Colonic mucosa (tissue), 4 donors: ENCODE measurements around the gene SYTL3. TPM values are rescaled to one million over a fixed set of nuclear protein-coding genes. Genes with fewer than 3 reads are reported as not detected.
"Not testable (repeated sequence)": the region's sequence is repeated elsewhere in the genome, so short reads cannot be mapped to it uniquely, and the experiment has no call there.

ENCODE experiments used
- DNase-seq: peaks from one replicate; pipeline ENCODE4 v3.0.0-alpha.2; 2020
- H3K27ac ChIP-seq: fragments of 200-600 bp; one replicate; pipeline ENCODE4 v1.8.0; 2021
- H3K27me3 ChIP-seq: fragments of 200-600 bp; one replicate; pipeline ENCODE4 v1.8.0; 2021
- H3K36me3 ChIP-seq: fragments of 200-600 bp; one replicate; pipeline ENCODE4 v1.8.0; 2021
- H3K4me1 ChIP-seq: fragments of 200-600 bp; one replicate; pipeline ENCODE4 v1.8.0; 2021; ENCODE audit warnings: mild to moderate bottlenecking
- H3K4me3 ChIP-seq: fragments of 200-600 bp; one replicate; pipeline ENCODE4 v1.8.0; 2021
- H3K9ac ChIP-seq, 2 donors: one replicate each; pipeline ENCODE4 v1.7.0; 2013; ENCODE audit warnings: control low read depth in 2 of 2, low read depth in 2 of 2, low read length in 2 of 2
- H3K9me3 ChIP-seq: fragments of 200-600 bp; one replicate; pipeline ENCODE4 v1.8.0; 2021
- intact Hi-C: fragments of 100-400 bp; cut with DNase I; formaldehyde crosslinking; loops from one replicate; pipeline ENCODE4 v1.14.1; 2022
- total RNA-seq, 2 donors: library from RNA; stranded (reverse); fragmentation: NEBNext Ultra II Directional in 1 of 2; extraction: Animal tissue kit (Norgen Biotek cat#: 25700) in 1 of 2; gene quantifications; one replicate each; pipeline ENCODE4 v1.2.1, GENCODE V29; 2021
- TF ChIP-seq, protein P1 (sequence below): fragments of 200-600 bp; IDR thresholded peaks from one replicate; pipeline ENCODE4 v1.8.0; 2022; ENCODE audit warnings: antibody characterized with exemption, mild to moderate bottlenecking
- donor health status: healthy.
- donor health status: DM: no; HTN: no; CAD: no.
- donor health status: DM: no; HTN: no; CAD: no.

Gene SYTL3
- total RNA-seq, 2 donors from 2014 or later, result 1.1 to 3.1 TPM

DNA sequence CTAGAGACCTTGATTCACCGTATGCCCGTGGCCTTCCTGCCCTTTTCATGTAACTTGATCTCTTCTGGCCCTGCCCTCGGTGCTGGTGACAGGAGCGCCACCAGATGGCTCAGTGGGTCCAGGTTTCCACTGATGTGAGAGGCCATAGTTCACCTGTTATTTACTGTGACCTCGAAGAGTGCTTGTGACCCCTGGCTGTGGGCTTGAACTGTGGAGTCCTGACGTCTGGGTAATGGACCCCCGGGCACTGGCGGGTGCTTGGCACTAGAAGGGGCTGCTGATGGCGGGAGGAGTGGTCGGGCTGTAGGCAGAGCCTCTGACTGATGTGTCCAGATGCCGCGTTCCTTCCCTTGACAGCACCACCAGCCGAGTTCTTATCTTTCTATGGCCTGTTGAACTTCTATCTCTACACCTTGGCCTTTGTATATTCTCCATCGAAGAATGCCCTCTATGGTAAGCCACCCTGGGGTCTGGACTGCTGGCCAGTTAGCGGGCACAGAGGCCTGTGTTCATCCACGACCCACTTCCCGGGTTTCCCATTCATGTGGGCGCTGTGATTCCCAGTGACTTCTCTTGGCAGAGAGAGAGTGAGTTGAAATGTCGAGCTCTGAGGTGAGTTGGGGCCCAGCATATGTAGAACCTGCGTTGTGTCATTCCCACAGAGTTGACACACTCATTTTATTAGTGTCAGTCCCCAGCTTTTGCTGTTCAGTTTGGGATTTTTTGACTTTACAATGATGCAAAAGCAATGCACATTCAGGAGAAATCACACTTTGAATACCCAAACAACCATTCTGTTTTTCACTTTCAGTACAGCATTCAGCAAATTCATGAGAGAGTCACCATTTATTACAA lies 20.3 kb upstream of the SYTL3 start:
- H3K9me3 ChIP-seq, result no peaks in the 10 kb centered on the region
- H3K36me3 ChIP-seq, result no peaks in the 10 kb centered on the region
- H3K4me1 ChIP-seq, result peaks cover 8% of the 10 kb centered on the region
- no peak overlapping the region for H3K9ac ChIP-seq
- TF ChIP-seq, protein P1, sequence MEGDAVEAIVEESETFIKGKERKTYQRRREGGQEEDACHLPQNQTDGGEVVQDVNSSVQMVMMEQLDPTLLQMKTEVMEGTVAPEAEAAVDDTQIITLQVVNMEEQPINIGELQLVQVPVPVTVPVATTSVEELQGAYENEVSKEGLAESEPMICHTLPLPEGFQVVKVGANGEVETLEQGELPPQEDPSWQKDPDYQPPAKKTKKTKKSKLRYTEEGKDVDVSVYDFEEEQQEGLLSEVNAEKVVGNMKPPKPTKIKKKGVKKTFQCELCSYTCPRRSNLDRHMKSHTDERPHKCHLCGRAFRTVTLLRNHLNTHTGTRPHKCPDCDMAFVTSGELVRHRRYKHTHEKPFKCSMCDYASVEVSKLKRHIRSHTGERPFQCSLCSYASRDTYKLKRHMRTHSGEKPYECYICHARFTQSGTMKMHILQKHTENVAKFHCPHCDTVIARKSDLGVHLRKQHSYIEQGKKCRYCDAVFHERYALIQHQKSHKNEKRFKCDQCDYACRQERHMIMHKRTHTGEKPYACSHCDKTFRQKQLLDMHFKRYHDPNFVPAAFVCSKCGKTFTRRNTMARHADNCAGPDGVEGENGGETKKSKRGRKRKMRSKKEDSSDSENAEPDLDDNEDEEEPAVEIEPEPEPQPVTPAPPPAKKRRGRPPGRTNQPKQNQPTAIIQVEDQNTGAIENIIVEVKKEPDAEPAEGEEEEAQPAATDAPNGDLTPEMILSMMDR, result no peak
- no peaks in the 10 kb centered on the region for H3K27me3 ChIP-seq
- no peak overlapping the region for H3K4me3 ChIP-seq
- no peak overlapping the region for H3K27ac ChIP-seq
- intact Hi-C loops, result no loop called here
- DNase-seq, result peak; percentile 15

DNA sequence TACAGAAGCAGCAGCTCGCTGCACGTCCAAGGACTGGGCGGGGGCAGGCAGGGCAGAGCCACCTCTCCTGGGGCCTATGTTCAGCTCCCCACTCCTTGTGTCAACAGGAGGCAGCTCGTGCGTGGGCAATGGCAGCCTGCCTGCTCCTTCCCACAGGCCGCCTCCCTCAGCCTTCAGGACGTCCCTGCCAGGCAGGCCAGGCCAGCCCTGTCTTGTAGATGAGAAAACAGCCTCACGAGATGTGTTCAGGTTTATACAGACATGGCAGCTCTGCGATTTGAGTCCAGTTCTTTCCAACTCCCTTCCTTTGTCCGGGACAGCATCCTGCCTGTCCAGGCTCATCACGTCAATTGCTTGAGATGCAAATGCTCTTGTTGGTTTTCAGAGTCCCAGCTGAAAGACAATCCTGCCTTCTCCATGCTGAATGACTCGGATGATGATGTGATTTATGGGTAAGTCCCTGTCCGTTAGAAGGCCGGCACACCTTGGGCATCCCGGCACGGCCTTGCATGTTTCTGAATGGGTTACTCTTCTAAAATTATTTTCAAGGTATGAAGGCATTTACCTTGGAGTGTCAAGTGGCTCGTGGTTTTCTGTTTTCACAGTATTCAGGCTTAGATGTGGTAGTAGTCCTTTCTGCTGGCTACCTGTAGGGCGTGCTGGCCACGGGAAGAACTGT lies 18.8 kb upstream of the SYTL3 start:
- no peaks in the 10 kb centered on the region for H3K27me3 ChIP-seq
- no peak overlapping the region for H3K4me3 ChIP-seq
- H3K4me1 ChIP-seq, result peaks cover 8% of the 10 kb centered on the region
- H3K36me3 ChIP-seq, result no peaks in the 10 kb centered on the region
- intact Hi-C loops, result no loop called here
- H3K9ac ChIP-seq, result peak overlapping the region in 1 of 2 donors; percentile 32
- peak overlapping the region; percentile 55 for H3K27ac ChIP-seq
- TF ChIP-seq, protein P1, result no peak
- H3K9me3 ChIP-seq, result no peaks in the 10 kb centered on the region
- peak; percentile 61 for DNase-seq

DNA sequence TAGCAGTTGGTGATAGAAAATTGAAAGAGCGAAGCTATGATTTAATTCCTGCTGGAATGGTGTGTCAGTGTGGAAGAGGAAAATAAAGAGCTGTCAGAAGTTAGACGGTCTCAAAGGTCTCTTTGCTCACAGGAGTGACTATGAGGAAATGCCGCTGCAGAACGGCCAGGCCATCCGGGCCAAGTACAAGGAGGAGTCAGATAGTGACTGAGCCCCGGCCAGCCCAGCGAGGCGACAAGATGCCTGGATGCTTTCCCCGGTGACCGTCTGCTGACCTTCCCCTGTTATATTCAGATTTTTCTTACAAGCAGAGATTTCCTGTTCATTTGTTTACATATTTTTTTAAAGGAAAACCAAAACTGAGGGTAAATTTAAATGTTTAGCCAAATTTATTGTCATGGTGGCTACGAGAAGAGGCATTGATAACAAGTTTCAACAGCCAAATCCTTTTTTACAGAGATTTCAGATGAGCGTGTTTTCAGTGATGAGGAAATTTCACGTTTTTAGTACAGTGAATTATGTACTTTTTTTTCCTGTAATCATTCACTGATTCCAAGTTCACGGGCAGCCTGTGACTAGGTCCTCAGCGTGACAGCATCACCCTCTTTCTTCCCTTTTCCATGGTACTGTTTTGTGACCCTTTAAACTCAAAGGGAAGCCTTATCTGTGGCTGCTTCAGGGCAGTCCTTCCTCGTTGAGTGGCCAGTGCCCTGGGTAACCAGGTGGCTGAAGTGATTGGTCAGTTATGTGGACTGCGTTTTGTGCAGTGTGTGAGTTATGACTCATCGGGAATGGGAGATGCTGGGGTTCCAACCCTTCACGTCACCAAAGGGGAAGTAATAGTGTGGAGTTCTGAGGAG lies 17.9 kb upstream of the SYTL3 start:
- peaks cover 8% of the 10 kb centered on the region for H3K4me1 ChIP-seq
- intact Hi-C loops, result no loop called here
- H3K9ac ChIP-seq, result peak overlapping the region in 1 of 2 donors; percentile 32
- no peaks in the 10 kb centered on the region for H3K36me3 ChIP-seq
- no peak overlapping the region for H3K4me3 ChIP-seq
- TF ChIP-seq, protein P1, result no peak
- no peaks in the 10 kb centered on the region for H3K27me3 ChIP-seq
- no peaks in the 10 kb centered on the region for H3K9me3 ChIP-seq
- DNase-seq, result peak; percentile 84
- H3K27ac ChIP-seq, result peak overlapping the region; percentile 55

DNA sequence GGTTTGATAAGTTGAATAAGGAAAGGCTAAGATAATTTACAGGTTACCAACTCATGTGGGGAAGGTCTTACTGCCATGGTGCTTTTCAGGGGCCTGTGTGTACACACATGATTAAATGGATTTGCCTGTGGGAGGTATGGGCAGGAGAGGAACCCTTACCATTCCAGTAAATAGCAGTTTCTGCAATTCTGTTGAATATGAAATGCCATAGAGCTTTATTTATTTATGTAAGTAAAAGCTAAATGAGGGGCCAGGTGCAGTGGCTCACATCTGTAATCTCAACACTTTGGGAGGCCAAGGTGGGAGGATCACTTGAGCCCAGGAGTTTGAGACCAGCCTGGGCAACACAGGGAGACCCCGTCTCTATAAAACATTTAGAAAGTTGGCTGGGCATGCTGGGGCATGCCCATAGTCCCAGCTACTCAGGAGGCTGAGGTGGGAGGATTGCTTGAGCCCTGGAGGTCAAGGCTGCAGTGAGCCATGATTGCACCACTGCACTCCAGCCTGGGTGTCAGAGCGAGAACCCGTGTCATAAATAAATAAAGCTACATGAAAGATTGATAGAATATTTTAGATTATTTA lies 17.2 kb upstream of the SYTL3 start:
- H3K27ac ChIP-seq, result peak overlapping the region; percentile 55
- H3K36me3 ChIP-seq, intact Hi-C loops, H3K4me1 ChIP-seq, H3K9me3 ChIP-seq, H3K4me3 ChIP-seq, H3K27me3 ChIP-seq: not testable (repeated sequence)
- peak; percentile 11 for DNase-seq
- peak overlapping the region in 1 of 2 donors; percentile 28 for H3K9ac ChIP-seq

DNA sequence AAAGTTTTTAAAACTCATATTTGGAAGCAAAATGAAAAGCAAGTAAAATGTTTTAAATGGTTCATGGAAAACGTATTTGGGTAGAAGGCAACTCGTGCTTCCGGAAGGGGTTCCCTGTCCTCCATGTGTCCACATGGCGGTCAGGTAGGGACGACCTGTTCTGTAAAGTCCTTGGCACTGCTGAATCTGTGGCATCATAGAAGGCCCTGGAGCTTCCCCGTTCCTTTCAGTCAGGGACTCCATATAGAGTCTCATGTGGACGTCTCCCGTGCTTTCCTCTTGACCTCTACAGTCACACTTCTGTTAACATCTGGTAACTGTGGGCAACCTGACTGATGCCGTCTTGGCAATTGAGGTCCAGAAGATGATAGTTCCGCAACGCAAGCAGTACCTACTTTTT lies 16.7 kb upstream of the SYTL3 start:
- H3K4me1 ChIP-seq, result peaks cover 8% of the 10 kb centered on the region
- H3K27me3 ChIP-seq, result no peaks in the 10 kb centered on the region
- no peaks in the 10 kb centered on the region for H3K36me3 ChIP-seq
- no peak overlapping the region for H3K27ac ChIP-seq
- peak; percentile 15 for DNase-seq
- TF ChIP-seq, protein P1, result no peak
- no peaks in the 10 kb centered on the region for H3K9me3 ChIP-seq
- intact Hi-C loops, result no loop called here
- no peak overlapping the region for H3K9ac ChIP-seq
- no peak overlapping the region for H3K4me3 ChIP-seq
